Left ventricle myocardium inferior (tissue), 1 donor: ENCODE data around the gene FBXO8. TPM values are rescaled to one million over a fixed set of nuclear protein-coding genes. Genes with fewer than 3 reads are reported as not detected.

Source experiments
- DNase-seq: peaks from one replicate; pipeline ENCODE4 v3.0.0-alpha.2; 2020
- H3K27ac ChIP-seq: fragments of 200-600 bp; replicated peaks from 2 replicates; pipeline ENCODE4 v1.8.0; 2021
- H3K27me3 ChIP-seq: fragments of 200-600 bp; 2 replicates; pipeline ENCODE4 v1.8.0; 2021; ENCODE audit warnings: low read depth
- H3K36me3 ChIP-seq: fragments of 200-600 bp; 2 replicates; pipeline ENCODE4 v1.8.0; 2021
- H3K4me1 ChIP-seq: fragments of 200-600 bp; 2 replicates; pipeline ENCODE4 v1.8.0; 2021
- H3K4me3 ChIP-seq: fragments of 200-600 bp; 2 replicates; pipeline ENCODE4 v1.8.0; 2021; ENCODE audit warnings: mild to moderate bottlenecking, moderate library complexity
- H3K9me3 ChIP-seq: fragments of 200-600 bp; replicated peaks from 2 replicates; pipeline ENCODE4 v1.8.0; 2021
- intact Hi-C: fragments of 100-400 bp; cut with micrococcal nuclease; formaldehyde crosslinking; loops from one replicate; pipeline ENCODE4 v1.11.0; 2022
- total RNA-seq: library from RNA; stranded (reverse); fragmentation: NEBNext Ultra II Directional; extraction: Animal tissue kit (Norgen Biotek cat#: 25700); gene quantifications from one replicate; pipeline ENCODE4 v1.2.1, GENCODE V29; 2021
- TF ChIP-seq, protein P1 (sequence below): fragments of 200-600 bp; IDR thresholded peaks from 2 replicates; pipeline ENCODE4 v1.8.0; 2021; ENCODE audit warnings: antibody characterized with exemption, mild to moderate bottlenecking, borderline replicate concordance
- donor health status: DM: no; HTN: yes; CAD: no; lungs with severe emphysema.

Gene FBXO8
- total RNA-seq, 1 donor from 2014 or later, result 29.5 TPM

DNA sequence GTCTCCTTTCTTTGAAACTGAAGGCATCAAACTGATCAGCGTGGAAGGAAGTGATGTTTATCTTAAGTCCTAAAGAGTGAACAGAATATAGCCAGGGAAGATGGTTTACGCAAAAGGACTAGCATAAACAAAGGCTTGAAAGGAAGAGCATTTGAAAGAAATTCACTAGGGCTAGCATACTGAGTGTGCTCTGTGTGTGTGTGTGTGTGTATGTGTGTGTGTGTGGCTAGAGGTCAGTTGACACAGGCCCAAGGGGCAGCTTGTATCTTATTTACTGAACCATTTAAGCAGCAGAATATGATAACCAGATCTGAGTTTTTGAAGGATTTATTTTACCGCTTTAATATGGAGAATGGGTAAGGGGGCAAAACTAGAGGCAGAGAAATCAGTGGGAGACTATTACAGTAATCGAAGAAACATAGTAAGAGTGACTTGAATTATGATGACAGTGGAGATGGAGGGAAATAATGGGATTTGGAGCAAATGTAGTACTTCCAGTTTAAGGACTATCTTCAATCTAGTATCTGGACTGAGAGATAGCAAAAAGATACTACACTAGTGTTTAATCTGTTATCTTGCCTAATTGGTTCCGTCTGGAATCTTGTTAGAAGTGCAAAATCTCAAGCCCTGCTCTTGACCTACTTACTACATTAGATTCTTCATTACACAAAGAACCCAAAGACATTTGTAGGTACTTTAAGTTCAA lies 37.2 kb upstream of the FBXO8 start:
- intact Hi-C loops, result no loop called here
- Histone ChIP-seq H3K4me1 (no peaks in the 10 kb centered on the region), H3K4me3 (no peak overlapping the region), H3K27me3 (no peaks in the 10 kb centered on the region), H3K9me3 (no peaks in the 10 kb centered on the region), H3K36me3 (peaks cover 14% of the 10 kb centered on the region), H3K27ac (no peak overlapping the region)
- TF ChIP-seq, protein P1, sequence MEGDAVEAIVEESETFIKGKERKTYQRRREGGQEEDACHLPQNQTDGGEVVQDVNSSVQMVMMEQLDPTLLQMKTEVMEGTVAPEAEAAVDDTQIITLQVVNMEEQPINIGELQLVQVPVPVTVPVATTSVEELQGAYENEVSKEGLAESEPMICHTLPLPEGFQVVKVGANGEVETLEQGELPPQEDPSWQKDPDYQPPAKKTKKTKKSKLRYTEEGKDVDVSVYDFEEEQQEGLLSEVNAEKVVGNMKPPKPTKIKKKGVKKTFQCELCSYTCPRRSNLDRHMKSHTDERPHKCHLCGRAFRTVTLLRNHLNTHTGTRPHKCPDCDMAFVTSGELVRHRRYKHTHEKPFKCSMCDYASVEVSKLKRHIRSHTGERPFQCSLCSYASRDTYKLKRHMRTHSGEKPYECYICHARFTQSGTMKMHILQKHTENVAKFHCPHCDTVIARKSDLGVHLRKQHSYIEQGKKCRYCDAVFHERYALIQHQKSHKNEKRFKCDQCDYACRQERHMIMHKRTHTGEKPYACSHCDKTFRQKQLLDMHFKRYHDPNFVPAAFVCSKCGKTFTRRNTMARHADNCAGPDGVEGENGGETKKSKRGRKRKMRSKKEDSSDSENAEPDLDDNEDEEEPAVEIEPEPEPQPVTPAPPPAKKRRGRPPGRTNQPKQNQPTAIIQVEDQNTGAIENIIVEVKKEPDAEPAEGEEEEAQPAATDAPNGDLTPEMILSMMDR, result no peak
- DNase-seq, result no peak

DNA sequence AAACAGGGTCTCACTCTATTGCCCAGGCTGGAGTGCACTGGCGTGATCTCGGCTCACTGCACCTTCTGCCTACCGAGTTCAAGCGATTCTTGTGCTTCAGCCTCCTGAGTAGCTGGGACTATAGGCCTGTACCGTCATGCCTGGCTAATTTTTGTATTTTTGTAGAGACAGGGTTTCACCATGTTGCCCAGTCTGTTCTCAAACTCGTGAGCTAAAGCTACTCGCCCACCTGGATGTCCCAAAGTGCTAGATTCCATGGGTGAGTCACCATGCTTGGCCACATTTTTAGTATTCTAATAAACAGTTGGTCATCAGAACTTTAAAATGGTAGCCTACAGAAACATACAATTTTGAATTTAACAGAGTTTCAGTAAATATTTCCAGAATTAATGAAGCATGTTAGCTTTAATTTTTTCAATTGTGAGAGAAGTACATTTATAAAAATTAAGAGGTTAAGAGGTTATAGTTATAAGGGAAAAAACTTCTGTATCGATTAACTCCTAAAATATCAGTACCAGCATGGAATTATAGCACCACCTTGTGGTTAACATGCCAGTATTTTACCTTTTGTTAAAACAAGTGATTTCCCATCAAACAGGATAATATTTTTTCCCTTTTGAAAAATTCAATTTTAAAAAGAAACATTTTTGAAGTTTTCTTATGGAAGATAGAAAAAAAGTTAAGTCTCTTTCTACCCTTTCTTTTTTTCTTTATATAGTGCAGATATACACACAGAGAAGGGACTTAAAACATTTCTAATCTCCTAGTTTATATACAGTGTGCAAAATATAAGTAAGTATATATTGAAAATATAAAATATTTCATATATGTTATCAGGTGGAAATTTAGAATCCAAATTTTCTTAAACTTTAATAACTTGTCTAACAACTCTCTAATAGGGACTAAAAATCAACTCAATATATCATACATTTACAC lies 35.6 kb upstream of the FBXO8 start:
- Histone ChIP-seq H3K9me3 (no peaks in the 10 kb centered on the region), H3K4me1 (no peaks in the 10 kb centered on the region), H3K27me3 (no peaks in the 10 kb centered on the region), H3K4me3 (no peak overlapping the region), H3K36me3 (peaks cover 14% of the 10 kb centered on the region), H3K27ac (no peak overlapping the region)
- TF ChIP-seq, protein P1, result peak; percentile 80
- intact Hi-C loops, result loop anchor here (10.0 kb wide), 1 partner anchor 94 kb away; no protein-coding TSS in a partner anchor
- no peak for DNase-seq

DNA sequence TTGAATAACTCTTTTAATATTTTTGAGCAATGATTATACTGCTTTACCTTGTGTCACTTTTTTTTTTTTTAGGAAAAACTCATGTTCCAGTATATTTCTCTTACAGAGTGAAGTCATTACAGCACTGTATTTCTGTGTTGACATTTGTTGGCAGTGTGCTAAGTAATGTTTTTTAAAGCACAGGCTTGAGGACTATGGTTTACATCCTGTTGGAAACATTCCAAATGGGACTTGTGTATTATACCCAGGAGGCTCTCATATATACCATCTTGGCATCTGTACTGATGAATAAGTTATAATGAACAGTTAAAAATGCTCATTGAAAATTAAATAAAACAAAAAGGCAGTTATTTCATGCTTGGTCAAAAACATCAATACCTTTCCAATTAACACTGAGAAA lies 34.1 kb upstream of the FBXO8 start:
- peaks cover 19% of the 10 kb centered on the region for H3K36me3 ChIP-seq

DNA sequence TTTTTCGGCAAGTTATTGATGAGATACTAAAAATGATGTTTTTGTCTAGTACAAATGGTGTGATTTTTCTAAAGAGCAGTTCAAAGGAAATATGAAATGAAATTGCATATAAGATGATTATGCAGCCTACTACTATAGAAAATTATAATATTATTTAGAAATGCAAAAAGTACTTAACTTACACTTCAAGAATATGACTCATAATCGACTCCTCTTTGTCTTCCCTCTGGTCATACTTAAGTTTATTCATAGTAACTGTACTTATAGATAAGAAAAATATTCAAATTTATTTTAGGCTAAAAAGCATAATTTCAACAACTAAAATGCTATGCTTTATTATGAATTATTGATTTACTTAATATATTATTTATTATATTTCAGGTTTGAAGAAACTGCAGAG lies 33.5 kb upstream of the FBXO8 start:
- TF ChIP-seq, protein P1, result no peak
- peaks cover 25% of the 10 kb centered on the region for H3K36me3 ChIP-seq
- no peak overlapping the region for H3K4me3 ChIP-seq
- DNase-seq, result no peak
- intact Hi-C loops, result loop anchor here (10.0 kb wide), 1 partner anchor 92 kb away; no protein-coding TSS in a partner anchor
- no peaks in the 10 kb centered on the region for H3K27me3 ChIP-seq
- H3K27ac ChIP-seq, result no peak overlapping the region
- H3K4me1 ChIP-seq, result no peaks in the 10 kb centered on the region
- H3K9me3 ChIP-seq, result no peaks in the 10 kb centered on the region

More for the DNA sequence above, 34.1 kb upstream of the FBXO8 start:
- Histone ChIP-seq H3K9me3 (no peaks in the 10 kb centered on the region), H3K4me3 (no peak overlapping the region), H3K27me3 (no peaks in the 10 kb centered on the region), H3K27ac (no peak overlapping the region), H3K4me1 (no peaks in the 10 kb centered on the region)
- intact Hi-C loops, result loop anchor here (10.0 kb wide), 1 partner anchor 93 kb away; no protein-coding TSS in a partner anchor
- DNase-seq, result no peak
- TF ChIP-seq, protein P1, result no peak

DNA sequence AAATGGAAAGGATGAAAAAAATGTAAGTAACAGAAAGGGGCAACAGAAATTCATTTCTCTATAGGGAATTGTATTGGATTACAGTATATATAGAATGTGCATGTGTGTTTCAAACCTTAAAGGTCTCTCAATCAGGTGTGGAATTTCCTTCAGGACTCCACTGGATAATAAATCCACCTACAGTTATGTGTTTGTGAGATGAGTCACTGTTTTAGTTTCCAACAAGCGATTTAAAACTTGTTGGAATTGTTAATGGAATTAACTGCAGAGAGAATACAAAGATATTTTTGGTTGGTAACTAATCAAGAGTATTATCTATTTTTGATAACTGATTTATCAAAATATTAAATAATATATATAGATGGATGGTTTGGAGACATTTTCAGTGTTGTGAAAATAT lies 33.1 kb upstream of the FBXO8 start:
- TF ChIP-seq, protein P1, result no peak
- Histone ChIP-seq H3K4me3 (no peak overlapping the region), H3K27me3 (no peaks in the 10 kb centered on the region), H3K4me1 (no peaks in the 10 kb centered on the region), H3K27ac (no peak overlapping the region), H3K9me3 (no peaks in the 10 kb centered on the region), H3K36me3 (peaks cover 29% of the 10 kb centered on the region)
- intact Hi-C loops, result loop anchor here (10.0 kb wide), 1 partner anchor 92 kb away; no protein-coding TSS in a partner anchor
- DNase-seq, result no peak
